Globus pallidus (tissue), 1 donor: ENCODE data around the gene VASN.

Experiments
- DNase-seq: peaks from one replicate; pipeline ENCODE4 v3.0.0-alpha.2; 2015; ENCODE audit warnings: low spot score

The VASN gene

DNA sequence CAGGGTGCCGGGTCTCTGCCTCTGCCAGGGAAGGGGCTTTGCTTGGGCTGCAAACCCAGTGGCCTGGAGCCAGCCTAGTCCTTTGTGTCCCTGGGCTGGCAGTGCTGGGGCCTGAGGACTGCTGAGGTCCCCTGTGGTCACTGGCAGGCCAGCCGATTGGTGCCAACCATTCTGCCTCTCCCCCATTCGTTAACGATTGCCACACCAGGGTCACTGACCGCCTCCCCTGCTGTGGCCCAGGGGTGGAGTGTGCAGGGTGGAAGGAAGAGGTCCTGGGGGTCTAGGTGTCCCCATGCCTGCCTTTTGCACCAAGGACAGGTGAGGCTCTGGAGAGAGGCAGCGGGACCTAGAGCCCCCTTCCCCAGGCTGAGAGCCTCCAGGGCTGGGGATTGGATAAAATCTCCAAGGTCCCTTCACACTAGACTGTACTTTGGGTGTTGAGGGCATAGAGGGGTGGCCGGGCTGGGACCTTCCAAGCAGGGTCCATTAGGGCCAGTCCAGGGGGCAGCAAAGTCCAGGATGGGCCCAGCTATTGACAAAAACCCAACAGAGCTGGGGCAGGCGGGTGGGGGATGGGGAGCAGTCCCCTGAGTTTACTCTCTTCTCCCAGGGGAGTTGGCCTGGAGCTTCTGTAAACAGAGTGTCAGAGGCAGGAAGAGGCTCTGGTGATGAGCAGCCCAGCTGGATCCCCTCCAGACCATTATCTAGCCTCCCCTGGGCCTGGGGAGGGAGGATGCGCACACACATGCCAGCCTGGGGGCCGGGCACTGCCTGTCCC is 1.1 kb downstream of the VASN start:
- DNase-seq = no peak

DNA sequence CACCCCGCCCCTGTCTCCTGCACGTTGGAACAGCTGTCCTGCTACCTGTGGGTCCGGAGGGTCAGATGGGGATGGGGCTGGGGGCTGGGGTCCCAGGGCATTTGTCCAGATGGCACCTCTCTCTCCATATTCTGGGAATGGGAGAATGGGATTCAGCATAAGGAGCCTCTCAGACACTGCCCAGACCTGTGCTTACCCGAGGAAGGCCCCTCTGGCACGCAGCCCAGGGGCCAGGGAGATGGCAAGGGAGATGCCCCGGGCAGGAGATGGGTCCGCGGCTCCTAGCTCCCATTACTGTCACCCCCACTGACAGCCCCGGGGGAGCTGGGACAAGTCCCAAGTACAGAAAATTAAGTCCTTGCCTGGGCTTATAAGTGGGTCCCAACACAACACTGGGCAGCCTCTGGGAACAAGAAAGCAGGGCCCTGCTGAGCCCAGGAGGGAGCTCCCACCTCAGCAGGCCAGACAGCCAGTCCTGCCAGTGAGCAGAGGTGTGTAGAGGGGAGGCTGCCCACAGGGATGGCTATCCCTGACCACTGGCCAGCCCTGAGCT is 1.8 kb downstream of the VASN start:
- no peak for DNase-seq

DNA sequence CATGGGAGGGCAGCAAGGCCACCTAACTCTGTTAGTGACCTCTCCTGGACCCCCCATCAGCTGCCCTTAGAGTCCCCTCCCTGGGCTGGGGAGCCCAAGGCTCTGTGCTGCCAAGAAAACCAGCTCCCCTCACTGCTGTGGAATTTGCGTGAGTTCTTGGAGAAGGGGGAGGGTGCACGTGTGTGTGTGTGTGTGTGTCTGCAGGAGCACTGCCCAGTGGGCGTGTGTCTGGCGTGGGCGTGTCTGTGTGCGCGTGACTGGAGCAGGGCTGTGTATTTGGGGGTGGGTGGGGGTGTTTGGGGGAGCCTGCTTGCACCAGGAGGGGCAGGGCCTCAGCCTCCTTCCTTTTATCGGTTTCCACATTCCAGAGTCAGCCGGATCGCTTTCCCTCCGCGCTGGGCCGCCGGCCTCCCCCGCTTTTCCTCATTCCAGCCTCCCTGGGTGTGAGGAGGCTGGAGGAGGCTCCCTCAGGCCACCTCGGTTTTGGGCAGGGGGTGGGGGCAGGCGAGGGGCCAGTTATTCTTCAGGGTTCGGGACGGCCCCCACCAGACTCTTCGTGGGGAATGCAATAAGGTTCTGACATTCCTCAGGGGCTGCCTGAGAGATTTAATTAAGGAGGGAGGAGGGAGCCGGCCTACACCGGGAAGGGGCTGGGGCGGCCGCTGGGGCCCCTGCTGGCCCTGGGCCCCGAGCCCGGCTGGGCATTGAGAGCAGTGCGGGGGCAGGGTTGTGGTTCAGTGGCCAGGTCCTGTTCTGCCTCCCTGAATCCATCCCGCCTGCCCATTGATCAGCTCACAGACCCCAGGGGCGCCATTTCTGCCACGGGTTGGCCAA is 2.5 kb downstream of the VASN start:
- DNase-seq = no peak

DNA sequence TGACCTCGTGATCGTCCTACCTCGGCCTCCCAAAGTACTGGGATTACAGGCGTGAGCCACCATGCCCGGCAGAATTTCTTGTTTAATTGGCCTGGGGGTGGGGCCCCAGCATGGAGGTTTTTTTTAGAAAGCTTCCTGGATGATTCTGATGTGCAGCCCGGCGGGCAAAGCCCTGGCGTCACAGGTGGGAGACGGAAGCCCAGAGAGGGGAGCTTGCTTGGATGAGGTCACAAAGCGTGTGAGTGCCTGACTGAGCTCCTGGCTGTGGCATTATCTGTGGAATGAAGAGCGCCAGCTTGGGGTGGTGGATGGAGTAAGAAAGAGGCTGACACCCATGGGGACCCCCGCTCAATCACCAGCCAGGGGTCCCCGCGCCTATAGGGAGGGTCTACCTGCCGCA is 4.1 kb downstream of the VASN start:
- no peak for DNase-seq

DNA sequence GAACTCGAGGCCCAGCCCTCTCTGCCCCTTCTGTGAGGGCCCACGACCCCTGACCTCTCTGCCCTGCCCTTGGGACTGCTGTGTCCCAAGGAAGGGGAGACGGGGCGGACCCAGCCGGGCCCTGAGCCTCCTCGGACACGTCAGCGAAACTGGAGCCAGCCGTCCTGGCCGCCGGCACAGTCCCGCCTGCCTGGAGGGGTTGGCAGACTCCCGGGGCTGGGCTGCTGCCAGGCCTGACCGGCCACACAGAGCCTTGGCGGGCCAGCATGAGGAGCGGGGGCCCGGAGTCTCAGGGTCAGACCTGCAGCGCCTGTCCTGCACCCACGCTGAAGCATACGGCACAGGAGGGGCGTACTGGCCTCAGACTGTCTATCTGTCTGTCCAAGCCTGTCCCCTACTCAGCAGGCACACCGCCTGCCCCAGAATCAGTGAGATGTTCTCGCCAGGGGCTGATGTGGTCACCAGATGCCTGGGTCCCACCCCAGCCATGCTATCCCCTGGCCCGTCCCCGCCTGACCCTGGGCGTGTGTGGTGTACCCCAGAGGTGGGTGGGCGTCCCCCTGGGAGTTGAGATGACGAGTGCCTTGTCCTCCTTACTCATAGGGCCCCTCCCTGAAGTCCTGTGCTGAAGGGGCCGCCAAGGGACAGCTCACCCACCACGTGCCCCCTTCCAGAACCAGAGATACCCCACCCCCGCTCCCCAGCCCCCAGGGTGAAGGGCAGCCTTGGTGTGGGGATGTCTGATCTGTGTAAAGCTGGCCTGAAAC is 4.7 kb downstream of the VASN start:
- DNase-seq = peak; percentile 85

DNA sequence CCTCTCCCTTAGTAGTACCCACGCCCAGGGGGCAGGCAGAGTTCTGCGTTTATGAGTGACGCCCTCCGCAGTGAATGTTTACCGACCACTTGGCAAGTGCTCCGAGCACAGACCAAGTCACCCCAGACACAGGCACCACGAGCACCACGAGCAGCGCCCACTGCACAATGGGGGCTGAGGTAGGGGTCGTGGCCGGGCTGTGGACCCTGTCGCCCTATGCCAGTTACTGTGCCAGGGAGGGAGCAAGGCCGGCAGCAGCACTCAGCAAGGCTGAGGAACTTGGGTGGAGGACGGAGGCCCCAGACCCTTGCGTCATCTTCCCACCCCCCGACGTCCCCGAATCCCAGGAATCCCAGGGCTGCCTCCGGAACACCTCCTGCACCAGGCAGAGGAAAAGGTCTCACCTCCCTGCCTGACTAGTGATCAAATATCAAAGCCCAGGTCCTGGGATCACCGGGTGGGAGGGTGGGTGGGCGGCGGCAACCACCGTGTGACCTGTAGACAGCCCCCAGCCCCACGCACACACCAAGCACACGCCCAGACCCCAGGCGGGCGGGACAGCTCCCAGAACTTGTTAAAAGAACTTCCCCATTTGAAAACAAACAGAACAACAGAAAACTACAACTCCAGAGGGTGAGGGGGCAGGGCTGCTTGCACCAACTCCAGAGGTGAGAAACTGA is 5.4 kb downstream of the VASN start:
- no peak for DNase-seq

DNA sequence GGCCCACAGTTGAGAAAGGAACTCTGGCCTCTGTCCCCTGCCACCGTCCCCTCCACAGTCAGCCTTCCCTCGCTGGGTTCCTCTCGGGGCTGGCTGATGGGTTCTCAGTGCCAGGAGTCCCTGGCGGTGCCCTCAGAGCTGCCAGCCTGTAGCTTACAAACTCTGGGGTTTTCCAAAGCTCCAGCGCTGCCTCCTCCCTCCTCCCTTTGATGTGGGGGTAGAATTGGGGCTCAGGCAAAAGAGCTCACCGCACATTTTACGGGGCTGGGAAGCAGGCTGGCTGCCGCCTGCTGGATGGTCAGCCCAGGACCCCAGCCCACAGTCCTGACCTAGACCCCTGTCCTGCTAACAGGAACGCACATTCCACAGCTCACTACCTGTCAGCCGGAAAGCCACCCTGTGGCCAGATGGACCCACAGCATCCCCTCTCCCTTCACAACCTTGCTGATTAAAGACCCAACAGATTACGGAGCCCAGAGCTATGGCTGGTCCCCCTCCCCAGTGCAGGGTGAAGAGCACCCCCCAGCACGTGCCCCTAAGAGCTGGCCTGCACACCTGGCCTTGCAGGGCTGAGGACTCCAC is 6.0 kb downstream of the VASN start:
- DNase-seq = no peak

DNA sequence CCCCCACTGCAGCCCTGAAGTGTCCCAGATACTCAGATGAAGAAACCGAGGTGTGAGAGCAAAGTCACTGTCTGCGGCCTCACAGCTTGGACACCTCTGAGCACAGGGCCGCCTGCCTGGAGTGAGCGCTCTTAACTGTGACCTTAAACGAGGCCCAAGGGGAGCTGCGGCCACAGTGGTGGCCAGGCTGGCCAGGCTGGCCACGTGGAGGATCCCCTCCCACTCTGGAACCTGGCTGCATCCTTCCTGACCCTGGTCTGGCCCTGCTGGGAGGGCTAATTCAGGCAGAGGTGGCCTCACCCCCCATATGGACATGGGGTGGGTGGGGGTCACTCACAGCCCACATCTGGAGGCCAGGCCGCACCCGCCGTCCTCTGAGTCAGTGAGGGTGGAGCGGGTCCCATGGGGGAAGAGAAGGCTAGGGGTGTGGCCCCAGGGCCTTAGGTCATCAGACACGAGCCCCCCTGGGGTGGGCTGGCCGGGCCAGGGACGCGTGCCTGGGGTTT is 6.6 kb downstream of the VASN start:
- no peak for DNase-seq

DNA sequence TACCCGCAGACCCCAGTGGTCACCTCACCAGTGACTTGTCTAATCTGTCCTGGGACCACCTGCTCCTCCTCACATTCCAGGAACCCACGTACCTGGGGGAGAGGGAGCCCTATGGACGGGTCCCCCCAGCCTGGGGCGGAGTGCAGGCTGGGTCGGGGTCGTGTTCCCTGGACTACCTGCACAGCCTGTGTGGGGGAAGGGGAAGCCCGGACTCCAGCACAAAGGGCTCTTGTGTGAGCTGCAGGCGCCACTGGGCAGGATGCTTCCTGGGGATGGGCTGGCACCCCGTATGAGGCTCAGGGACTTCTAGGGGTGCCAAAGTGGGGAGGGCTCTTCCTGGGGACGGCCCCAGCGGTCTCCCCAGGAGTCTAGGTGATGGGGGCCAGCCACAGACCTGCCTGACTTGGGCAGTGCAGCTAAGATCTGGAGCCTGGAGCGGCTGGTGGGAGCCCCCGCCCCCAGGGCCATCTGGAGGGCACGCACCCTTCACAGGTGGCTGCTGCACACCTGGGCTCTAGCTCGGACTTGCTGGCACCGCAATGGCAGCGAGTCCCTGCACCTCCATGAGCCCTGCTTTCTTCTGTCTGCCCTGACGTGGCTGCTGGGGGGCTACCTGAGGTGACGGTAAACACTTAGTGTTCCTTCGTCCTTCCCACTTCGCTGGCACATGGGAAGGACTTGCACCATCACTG is 7.5 kb downstream of the VASN start:
- DNase-seq = no peak

DNA sequence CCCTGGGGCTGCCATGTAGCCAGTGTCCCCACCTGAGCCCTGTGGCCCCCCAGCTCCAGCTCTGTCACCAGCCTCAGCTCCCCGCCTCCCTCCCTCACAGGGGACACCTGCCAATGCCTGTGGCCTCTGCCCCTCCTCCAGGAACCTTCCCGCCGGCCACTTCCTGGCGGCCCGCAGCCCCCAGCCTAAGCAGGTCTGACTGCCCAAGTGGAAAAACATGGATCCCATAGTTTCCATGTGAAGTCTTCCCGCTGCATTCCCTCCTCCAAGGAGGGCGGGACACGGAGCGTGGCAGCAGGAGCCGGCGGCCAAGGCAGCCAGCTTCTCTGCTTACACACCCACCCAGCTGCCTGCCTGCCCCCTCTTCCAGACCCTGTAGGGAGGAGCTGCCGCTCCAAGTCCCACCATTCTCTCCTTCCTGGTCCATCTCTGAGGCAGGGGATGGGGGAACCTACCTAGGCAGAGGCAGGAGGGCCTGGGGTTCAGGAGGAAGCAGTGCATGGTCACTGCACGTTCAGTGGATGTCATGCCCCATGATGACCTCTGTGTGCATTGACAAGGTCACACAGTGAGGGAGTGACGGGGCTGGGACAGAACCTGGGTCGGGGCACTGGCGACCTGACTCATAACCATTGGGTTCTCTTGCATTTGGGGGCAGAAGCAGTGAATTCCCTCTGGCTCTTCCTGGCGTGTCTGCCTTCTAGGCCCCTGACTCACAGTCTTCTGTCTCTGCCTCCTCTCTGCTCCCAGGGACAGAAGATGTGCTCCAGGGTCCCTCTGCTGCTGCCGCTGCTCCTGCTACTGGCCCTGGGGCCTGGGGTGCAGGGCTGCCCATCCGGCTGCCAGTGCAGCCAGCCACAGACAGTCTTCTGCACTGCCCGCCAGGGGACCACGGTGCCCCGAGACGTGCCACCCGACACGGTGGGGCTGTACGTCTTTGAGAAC is 8.7 kb downstream of the VASN start:
- DNase-seq = no peak

DNA sequence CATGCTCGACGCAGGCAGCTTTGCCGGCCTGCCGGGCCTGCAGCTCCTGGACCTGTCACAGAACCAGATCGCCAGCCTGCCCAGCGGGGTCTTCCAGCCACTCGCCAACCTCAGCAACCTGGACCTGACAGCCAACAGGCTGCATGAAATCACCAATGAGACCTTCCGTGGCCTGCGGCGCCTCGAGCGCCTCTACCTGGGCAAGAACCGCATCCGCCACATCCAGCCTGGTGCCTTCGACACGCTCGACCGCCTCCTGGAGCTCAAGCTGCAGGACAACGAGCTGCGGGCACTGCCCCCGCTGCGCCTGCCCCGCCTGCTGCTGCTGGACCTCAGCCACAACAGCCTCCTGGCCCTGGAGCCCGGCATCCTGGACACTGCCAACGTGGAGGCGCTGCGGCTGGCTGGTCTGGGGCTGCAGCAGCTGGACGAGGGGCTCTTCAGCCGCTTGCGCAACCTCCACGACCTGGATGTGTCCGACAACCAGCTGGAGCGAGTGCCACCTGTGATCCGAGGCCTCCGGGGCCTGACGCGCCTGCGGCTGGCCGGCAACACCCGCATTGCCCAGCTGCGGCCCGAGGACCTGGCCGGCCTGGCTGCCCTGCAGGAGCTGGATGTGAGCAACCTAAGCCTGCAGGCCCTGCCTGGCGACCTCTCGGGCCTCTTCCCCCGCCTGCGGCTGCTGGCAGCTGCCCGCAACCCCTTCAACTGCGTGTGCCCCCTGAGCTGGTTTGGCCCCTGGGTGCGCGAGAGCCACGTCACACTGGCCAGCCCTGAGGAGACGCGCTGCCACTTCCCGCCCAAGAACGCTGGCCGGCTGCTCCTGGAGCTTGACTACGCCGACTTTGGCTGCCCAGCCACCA is 9.7 kb downstream of the VASN start:
- peak; percentile 55 for DNase-seq

DNA sequence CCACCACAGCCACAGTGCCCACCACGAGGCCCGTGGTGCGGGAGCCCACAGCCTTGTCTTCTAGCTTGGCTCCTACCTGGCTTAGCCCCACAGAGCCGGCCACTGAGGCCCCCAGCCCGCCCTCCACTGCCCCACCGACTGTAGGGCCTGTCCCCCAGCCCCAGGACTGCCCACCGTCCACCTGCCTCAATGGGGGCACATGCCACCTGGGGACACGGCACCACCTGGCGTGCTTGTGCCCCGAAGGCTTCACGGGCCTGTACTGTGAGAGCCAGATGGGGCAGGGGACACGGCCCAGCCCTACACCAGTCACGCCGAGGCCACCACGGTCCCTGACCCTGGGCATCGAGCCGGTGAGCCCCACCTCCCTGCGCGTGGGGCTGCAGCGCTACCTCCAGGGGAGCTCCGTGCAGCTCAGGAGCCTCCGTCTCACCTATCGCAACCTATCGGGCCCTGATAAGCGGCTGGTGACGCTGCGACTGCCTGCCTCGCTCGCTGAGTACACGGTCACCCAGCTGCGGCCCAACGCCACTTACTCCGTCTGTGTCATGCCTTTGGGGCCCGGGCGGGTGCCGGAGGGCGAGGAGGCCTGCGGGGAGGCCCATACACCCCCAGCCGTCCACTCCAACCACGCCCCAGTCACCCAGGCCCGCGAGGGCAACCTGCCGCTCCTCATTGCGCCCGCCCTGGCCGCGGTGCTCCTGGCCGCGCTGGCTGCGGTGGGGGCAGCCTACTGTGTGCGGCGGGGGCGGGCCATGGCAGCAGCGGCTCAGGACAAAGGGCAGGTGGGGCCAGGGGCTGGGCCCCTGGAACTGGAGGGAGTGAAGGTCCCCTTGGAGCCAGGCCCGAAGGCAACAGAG is 10.5 kb downstream of the VASN start:
- DNase-seq = no peak

DNA sequence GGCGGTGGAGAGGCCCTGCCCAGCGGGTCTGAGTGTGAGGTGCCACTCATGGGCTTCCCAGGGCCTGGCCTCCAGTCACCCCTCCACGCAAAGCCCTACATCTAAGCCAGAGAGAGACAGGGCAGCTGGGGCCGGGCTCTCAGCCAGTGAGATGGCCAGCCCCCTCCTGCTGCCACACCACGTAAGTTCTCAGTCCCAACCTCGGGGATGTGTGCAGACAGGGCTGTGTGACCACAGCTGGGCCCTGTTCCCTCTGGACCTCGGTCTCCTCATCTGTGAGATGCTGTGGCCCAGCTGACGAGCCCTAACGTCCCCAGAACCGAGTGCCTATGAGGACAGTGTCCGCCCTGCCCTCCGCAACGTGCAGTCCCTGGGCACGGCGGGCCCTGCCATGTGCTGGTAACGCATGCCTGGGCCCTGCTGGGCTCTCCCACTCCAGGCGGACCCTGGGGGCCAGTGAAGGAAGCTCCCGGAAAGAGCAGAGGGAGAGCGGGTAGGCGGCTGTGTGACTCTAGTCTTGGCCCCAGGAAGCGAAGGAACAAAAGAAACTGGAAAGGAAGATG is 11.2 kb downstream of the VASN start:
- DNase-seq = no peak

DNA sequence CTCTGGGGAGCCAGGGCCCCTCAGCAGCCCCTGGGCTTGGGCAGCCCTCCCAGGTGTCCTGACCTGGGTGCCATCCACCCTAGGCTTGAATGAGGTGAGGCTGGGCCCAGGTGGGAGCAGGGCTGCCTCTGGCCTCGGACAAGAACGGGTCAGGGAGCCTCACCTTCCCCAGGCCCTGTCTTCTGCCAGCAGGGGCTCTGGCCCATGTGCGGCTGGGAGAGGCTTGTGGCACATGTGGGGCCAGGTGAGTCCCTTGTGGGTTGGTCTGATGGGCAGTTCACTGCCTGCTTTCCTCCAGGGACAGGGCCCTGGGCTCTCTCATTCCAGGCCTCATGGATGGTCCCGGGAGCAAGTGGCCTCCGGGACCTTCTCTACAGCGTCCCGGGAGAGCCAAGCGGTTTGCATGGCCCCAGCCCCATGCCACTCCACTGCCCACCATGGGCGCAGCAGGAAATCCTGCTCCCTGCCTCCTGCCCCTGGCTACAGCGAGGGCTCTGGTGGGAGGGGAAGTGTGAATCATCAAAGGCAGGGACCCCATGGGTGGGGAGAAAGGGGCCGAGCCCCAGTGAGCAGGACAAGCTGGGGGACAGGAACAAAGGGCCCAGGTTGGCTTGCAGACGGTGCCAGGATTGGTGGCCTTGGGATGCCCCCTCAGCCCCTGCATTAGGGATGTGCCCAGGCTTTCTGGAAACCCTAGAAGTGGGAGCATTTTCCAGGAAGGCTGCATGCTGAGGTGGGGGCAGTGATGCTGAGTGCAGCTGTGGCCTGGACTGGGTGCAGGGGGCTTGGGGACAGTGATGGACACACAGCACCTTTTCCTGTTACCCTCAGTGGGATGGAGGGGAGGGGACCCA is 12.2 kb downstream of the VASN start:
- no peak for DNase-seq

DNA sequence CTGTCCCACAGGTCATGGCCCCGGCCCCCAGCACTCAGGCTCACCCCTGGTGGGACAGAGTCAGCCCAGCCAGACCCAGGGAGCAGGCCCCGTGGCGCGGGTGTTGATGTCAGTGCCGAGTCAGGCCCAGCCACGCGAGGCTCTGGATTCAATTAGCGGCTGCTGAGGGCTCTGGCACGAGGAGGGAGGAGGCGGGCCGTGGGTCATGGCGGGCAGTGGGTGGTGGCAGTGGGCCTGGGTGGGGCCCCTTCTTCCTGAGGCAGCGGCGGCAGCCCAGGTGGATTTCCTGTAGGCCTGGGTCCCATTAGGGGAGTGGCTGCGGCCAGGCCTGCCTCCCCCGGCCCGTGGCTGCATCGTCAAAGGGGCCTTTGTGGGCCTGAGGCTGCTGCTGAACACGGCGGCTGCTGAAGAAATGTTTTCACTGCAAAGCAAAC is 12.9 kb downstream of the VASN start:
- no peak for DNase-seq
